ENCODE data around the gene ZNF175.
"Not testable (repeated sequence)": the region's sequence is repeated elsewhere in the genome, so short reads cannot be mapped to it uniquely, and the experiment has no call there.

Gene ZNF175

DNA sequence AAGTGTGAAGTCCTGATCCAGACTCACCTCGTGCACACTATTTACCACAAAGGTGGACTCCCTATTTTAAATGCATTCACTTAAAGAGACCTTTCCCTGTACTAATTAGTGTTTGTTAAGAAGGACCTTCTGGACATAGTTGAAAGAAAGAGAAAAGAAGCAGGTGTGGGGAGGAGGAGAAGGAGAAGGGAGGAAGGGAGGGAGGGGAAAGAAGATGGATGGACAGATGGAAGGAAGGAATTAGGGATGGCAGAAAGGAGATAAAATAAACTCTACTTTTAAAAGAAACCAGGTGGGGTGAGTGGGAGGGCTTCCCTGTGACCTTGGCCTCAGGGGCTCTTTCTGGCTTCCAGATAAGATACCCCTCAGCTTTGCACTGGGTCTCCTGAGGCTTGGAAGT lies 21.4 kb downstream of the ZNF175 start:
- DNase-seq (ENCODE audit: low read depth) = no peak

- no peak for DNase-seq (ENCODE audit: low read depth)
These were observed 22.2 kb downstream of the ZNF175 start for GRCh38 chr19:51593138-51593890.

- DNase-seq (ENCODE audit: low read depth) = peak; percentile 96
These were observed 23.1 kb downstream of the ZNF175 start for GRCh38 chr19:51593969-51594773.

DNA sequence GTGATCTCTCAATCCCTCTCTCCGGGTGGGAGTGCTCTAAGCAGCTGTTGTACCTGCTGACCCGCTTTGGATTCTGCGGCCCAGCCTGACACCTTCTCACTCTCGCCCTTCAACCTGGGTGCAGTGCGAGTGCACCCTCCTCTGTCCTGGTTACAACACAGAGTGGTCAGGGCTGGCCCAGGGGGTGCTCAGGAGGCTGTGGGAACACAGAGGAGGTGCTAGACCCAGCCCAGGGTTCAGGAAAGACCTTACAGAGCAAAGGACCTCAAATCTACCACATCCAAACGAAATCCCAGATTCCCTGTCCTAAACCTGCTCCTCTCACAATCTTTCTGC lies 23.7 kb downstream of the ZNF175 start:
- DNase-seq (ENCODE audit: low read depth) = no peak

- DNase-seq (ENCODE audit: low read depth) = no peak
These were observed 24.4 kb downstream of the ZNF175 start for GRCh38 chr19:51595190-51596175.

DNA sequence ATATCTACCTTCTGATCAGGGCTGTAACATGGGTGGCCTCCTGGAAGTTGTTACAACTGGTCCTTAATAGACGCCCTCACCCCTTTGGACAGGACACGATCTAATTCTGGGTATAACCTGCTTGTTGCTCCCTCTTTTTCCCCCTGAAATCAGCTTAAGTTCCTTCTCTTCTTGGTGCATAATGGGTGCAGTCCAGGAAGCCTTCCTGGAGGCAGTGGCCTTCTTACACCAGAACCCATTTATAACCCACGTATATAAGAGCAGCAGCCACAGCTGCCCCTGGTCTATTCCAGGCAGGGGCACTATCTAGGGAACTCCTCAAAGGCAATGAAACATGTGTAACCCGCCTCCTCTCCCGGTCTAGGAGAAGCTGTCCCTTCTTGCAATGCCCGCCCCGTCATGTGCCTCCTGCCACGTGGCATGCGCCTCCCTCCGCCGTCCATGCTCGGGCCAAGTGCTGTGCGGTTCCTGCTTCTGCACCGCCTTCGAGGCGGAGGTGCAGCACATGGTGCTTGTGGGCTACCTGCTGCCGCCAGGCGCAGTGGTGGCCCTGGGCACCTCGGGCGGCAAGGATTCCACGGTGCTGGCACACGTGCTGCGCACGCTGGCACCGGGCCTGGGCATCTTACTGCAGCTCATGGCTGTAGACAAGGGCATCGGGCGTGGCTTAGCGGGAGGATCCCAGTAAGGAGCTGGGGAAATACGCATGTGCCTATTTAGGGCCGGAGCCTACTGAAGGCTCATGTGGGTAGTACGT lies 27.3 kb downstream of the ZNF175 start:
- DNase-seq (ENCODE audit: low read depth) = no peak

DNA sequence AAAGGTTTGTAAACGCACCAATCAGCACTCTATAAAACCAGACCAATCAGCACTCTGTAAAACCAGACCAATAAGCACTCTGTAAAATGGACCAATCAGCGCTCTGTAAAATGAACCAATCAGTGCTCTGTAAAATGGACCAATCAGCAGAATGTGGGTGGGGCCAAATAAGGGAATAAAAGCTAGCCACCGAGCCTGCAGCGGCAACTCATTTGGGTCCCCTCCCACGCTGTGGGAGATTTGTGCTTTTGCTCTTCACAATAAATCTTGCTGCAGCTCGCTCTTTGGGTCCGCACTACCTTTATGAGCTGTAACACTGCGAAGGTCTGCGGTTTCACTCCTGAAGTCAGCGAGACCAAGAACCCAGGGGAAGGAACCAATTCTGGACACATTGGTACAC lies 28.0 kb downstream of the ZNF175 start:
- no peak for DNase-seq (ENCODE audit: low read depth)

DNA sequence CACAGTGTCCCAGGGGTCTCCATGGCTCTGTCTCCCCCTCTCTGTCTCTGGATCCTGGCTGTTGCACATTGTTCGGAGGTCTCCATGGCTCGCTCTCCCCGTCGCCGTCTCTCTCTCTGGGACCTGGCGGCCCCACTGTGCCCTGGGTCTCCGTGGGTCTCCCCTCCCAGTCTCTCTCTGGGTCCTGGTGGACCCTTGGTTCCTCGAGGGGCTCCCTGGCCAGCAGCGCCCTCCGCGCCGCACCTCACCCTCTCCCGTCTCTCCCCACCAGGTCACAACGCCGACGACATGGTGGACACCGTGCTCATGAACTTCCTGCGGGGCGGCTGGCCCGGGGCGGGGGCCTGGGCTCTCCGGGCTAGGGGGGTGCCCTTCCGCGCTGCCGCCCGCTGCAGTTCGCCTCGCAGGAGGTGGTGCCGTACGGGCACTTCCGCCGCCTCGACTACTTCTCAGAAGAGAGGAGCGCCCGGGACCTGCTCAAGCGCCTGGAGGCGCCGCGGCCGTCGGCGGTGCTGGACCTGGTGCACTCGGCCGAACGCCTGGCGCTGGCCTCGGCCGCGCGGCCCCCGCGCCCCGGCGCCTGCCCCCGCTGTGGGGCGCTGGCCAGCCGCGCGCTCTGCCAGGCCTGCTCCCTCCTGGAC lies 30.0 kb downstream of the ZNF175 start:
- DNase-seq (ENCODE audit: low read depth) = no peak

- no peak for DNase-seq (ENCODE audit: low read depth)
These were observed 31.2 kb downstream of the ZNF175 start for GRCh38 chr19:51602189-51602854.

GRCh38 chr19:51607077-51607476 lies 36.0 kb downstream of the ZNF175 start:
- DNase-seq (ENCODE audit: low read depth) = no peak

- peak; percentile 13 for DNase-seq (ENCODE audit: low read depth)
These were observed 37.0 kb downstream of the ZNF175 start for GRCh38 chr19:51607920-51608562.

DNA sequence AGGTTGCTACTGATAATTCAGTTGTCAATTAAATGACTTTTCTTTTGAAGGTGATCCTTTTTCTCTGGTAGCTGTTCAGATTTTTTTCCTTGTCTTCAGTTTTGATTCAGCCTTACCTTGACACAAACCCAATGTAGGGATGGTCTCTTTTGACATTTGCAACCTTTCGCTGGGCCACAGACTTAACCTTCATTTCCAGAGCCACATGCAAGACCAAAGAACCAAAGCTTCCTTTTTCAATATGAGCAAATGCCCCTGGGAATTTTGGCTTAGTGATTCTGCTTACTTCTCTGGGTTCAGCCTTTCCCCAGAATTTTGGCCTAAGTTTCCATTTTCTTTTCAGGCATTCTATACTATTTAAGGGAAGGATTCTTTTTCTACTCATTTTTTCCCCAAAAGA lies 39.5 kb downstream of the ZNF175 start:
- DNase-seq (ENCODE audit: low read depth) = no peak

DNA sequence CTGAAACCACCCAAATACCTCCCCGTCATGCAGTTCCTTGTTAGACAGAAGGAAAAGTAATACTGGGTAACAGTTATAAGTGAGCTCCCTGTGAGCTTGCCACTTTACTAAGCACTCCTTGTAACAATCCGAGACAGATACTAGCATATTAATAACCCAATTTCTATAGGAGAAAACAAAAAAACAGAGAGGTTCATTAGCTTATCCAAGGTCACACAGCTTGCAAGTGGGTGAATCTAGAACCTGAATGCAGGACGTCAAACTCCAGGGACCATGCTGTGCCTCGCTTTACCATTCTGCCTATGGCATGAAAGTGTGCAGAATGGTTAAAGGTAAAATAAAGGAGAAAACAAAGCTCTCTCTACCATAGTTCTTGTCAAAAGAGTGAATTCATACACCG lies 43.7 kb downstream of the ZNF175 start:
- no peak for DNase-seq (ENCODE audit: low read depth)

GRCh38 chr19:51615991-51616390 lies 44.9 kb downstream of the ZNF175 start:
- DNase-seq (ENCODE audit: low read depth) = no peak

- no peak for DNase-seq (ENCODE audit: low read depth)
These were observed 50.1 kb downstream of the ZNF175 start for GRCh38 chr19:51621178-51621577.

- DNase-seq (ENCODE audit: low read depth) = no peak
These were observed 55.6 kb downstream of the ZNF175 start for GRCh38 chr19:51626675-51627074.

- DNase-seq (ENCODE audit: low read depth) = no peak
These were observed 56.5 kb downstream of the ZNF175 start for GRCh38 chr19:51627491-51628138.

GRCh38 chr19:51628153-51628939 lies 57.3 kb downstream of the ZNF175 start:
- DNase-seq (ENCODE audit: low read depth) = no peak

DNA sequence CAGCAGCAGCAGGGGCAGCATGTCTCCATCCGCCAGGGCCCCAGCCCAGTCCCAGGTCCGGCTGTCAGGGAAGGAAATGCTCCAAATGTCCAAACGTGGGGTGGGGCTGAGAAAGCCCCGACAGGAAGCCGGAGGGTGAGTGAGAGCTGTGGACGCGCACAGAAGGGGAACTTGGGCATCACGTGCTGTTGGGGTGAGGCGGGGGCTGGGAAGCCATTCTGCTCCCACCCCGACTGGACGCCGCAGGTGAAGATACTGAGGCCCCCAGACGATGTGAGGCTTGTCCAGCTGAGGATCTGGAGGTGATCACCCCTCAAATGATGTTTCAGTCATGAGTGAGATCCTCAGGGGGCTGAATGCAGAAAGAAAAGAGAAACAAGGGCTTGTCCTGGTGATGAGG lies 59.2 kb downstream of the ZNF175 start, which contains the start of gene SIGLEC5:
SIGLEC5 (minus strand) TSS at position 87 of the 400 bp plus-strand sequence; CDS start at position 21, 66 bp downstream.
- not testable (repeated sequence) for DNase-seq (ENCODE audit: low read depth)

All from stimulated activated CD4-positive, alpha-beta T cell treated with anti-CD3 and anti-CD28 coated beads, Interleukin-2, amount 100 ng/mL, for 4 hours (primary cell).